HepG2 (cell line): ENCODE data around the gene ARFGAP3. TPM values are rescaled to one million over a fixed set of nuclear protein-coding genes. Genes with fewer than 3 reads are reported as not detected.

Experiments used
- ATAC-seq: fragments of 200-7000 bp; cut with Tn5 transposase; 3 replicates; pipeline ENCODE4 v1.9.1; 2020; ENCODE audit warnings: mild to moderate bottlenecking, moderate library complexity
- BruUV-seq: library from RNA; stranded (reverse); fragments of 400-500 nt; replicated peaks from 2 replicates; lab custom pipeline; 2021; lab: Mats Ljungman, UMichigan
- CTCF ChIA-PET: fragments of 300-600 bp; formaldehyde crosslinking; extraction: SDS; loops from one replicate; lab custom pipeline; 2021; ENCODE audit warnings: low total read pairs, inconsistent platforms, low intra/inter-chr PET ratio; lab: Yijun Ruan, JAX
- POLR2A ChIA-PET: fragments of 350-600 bp; sonication (Branson Sonifier 250); formaldehyde crosslinking; loops from one replicate; lab custom pipeline; 2020; ENCODE audit warnings: antibody characterized with exemption, inconsistent platforms; lab: Yijun Ruan, JAX
- DNase-seq: peaks from one replicate; pipeline ENCODE4 v3.0.0-alpha.2; 2015; ENCODE audit warnings: low spot score
- FAIRE-seq: peaks from 3 replicates; lab custom pipeline; 2011; peaks lifted over from hg19 to GRCh38; lab: Jason Lieb, UNC
- H2AFZ ChIP-seq: one replicate; pipeline ENCODE4 v1.6.1; 2011; ENCODE audit warnings: low read length, inconsistent platforms
- H3K27ac ChIP-seq: fragments of 300-600 bp; 3 replicates; pipeline ENCODE4 v1.8.0; 2011; ENCODE audit warnings: mixed run types, mild to moderate bottlenecking, mixed read lengths, low read length, inconsistent platforms; ENCODE audit not compliant: insufficient read depth; ENCODE audit errors: extremely low read length
- H3K27me3 ChIP-seq, 2 experiments: fragments of 200-600 bp in 1 of 2; 2 replicates in 1 of 2; 3 replicates in 1 of 2; pipeline versions ENCODE4 v1.6.0 to v1.8.0; 2011; ENCODE audit warnings: low read length in 2 of 2, mild to moderate bottlenecking in 2 of 2, moderate library complexity in 2 of 2, inconsistent platforms in 1 of 2; ENCODE audit not compliant: insufficient read depth in 2 of 2, control insufficient read depth in 1 of 2
- H3K36me3 ChIP-seq, 2 experiments: fragments of 200-600 bp in 1 of 2; replicated peaks in 1 of 2; 2 replicates in 1 of 2; 3 replicates in 1 of 2; pipeline versions ENCODE4 v1.5.1 to v1.8.0; 2011; ENCODE audit warnings: low read length in 2 of 2, inconsistent platforms in 1 of 2; ENCODE audit not compliant: insufficient read depth in 2 of 2, control insufficient read depth in 1 of 2
- H3K4me1 ChIP-seq: 2 replicates; pipeline ENCODE4 v1.5.1; 2012; ENCODE audit warnings: low read length, inconsistent platforms; ENCODE audit not compliant: insufficient read depth
- H3K4me2 ChIP-seq: 2 replicates; pipeline ENCODE4 v1.6.0; 2011; ENCODE audit warnings: low read depth, low read length, inconsistent platforms
- H3K4me3 ChIP-seq, 3 experiments: fragments of 200-600 bp in 1 of 3; sonication (generic), shearing (Covaris generic) in 1 of 3; replicated peaks in 1 of 3; 2 replicates each; pipeline ENCODE4 v1.5.1; 2011 to 2016; ENCODE audit warnings: low read length in 3 of 3, inconsistent platforms in 2 of 3, low read depth in 2 of 3, mild to moderate bottlenecking in 2 of 3, control low read depth in 1 of 3, mixed read lengths in 1 of 3; ENCODE audit not compliant: insufficient read depth in 1 of 3
- H3K79me2 ChIP-seq: one replicate; pipeline ENCODE4 v1.6.1; 2011; ENCODE audit warnings: low read length, inconsistent platforms; ENCODE audit not compliant: insufficient read depth
- H3K9ac ChIP-seq: 2 replicates; pipeline ENCODE4 v1.6.0; 2011; ENCODE audit warnings: mild to moderate bottlenecking, low read depth, low read length, inconsistent platforms; ENCODE audit not compliant: insufficient read depth
- H3K9me3 ChIP-seq: 2 replicates; pipeline ENCODE4 v1.5.1; 2012; ENCODE audit warnings: mild to moderate bottlenecking, low read length
- H4K20me1 ChIP-seq: 2 replicates; pipeline ENCODE4 v1.6.0; 2011; ENCODE audit warnings: inconsistent platforms, mild to moderate bottlenecking, low read length, moderate library complexity; ENCODE audit not compliant: insufficient read depth
- CTCF ChIP-seq: sonication (generic); formaldehyde crosslinking; IDR thresholded peaks from 2 replicates; pipeline ENCODE4 v1.5.0; 2020; ENCODE audit warnings: mild to moderate bottlenecking, missing genetic modification reagents, moderate library complexity
- FOXO4 ChIP-seq: sonication (generic); formaldehyde crosslinking; conservative IDR thresholded peaks from 2 replicates; pipeline ENCODE4 v1.8.1; 2023; ENCODE audit warnings: missing genetic modification reagents
- RBM22 ChIP-seq: fragments of 200-400 bp; formaldehyde crosslinking; optimal IDR thresholded peaks from 2 replicates; pipeline ENCODE3; 2017; ENCODE audit warnings: mild to moderate bottlenecking, low read length, moderate library complexity
- ZFP91 ChIP-seq: sonication (generic); formaldehyde crosslinking; IDR thresholded peaks from 2 replicates; pipeline ENCODE4 v1.9.0; 2022; ENCODE audit warnings: missing genetic modification reagents, mild to moderate bottlenecking, borderline replicate concordance
- ZNF18 ChIP-seq: sonication (generic); formaldehyde crosslinking; IDR thresholded peaks from 2 replicates; pipeline ENCODE4 v1.8.0; 2022; ENCODE audit warnings: mild to moderate bottlenecking, missing genetic modification reagents; ENCODE audit not compliant: insufficient replicate concordance
- ZNF362 ChIP-seq: sonication (generic); formaldehyde crosslinking; IDR thresholded peaks from 2 replicates; pipeline ENCODE4 v1.4.0; 2020; ENCODE audit warnings: missing genetic modification reagents, mild to moderate bottlenecking, borderline replicate concordance
- ZNF512 ChIP-seq: sonication (generic); formaldehyde crosslinking; IDR thresholded peaks from 2 replicates; pipeline ENCODE4 v1.4.0; 2020; ENCODE audit warnings: mild to moderate bottlenecking, missing genetic modification reagents
- ZNF547 ChIP-seq: sonication (generic); formaldehyde crosslinking; IDR thresholded peaks from 2 replicates; pipeline ENCODE4 v1.5.1; 2020; ENCODE audit warnings: mild to moderate bottlenecking, missing genetic modification reagents
- ZNF577 ChIP-seq: sonication (generic); formaldehyde crosslinking; IDR thresholded peaks from 2 replicates; pipeline ENCODE4 v1.4.0; 2020; ENCODE audit warnings: mild to moderate bottlenecking, low read depth, missing genetic modification reagents, borderline replicate concordance
- ZNF790 ChIP-seq: sonication (generic); formaldehyde crosslinking; IDR thresholded peaks from 2 replicates; pipeline ENCODE4 v1.8.0; 2022; ENCODE audit warnings: missing genetic modification reagents, mild to moderate bottlenecking, borderline replicate concordance
- ZSCAN9 ChIP-seq: IDR thresholded peaks from 2 replicates; pipeline ENCODE4 v1.6.1; 2016; ENCODE audit warnings: borderline replicate concordance
- WGBS: methylation state at CpG from one replicate; pipeline ENCODE4 v1.1.6; 2017; ENCODE audit warnings: low lambda C conversion rate; 5-methylcytosine and 5-hydroxymethylcytosine counted together
- in situ Hi-C: cut with HindIII; loops from 2 replicates; pipeline ENCODE4 v1.10.0; 2017; ENCODE audit warnings: low pct_unique_long_range_greater_than_20kb; ENCODE audit not compliant: extremely low pct_ligation_motif_present
- intact Hi-C: fragments of 100-400 bp; cut with micrococcal nuclease; formaldehyde crosslinking; loops from one replicate; pipeline ENCODE4 v1.10.0; 2022; ENCODE audit not compliant: unreplicated experiment
- polyA plus RNA-seq, 8 experiments: library from polyadenylated mRNA; depleted of rRNA in 3 of 8; stranded (reverse) in 7 of 8; unstranded in 1 of 8; fragments of >200 nt; fragmentation: Illumina TruSeq in 4 of 8; extraction: Trizol in 4 of 8; gene quantifications; 2 replicates each; pipeline versions ENCODE4 v1.2.1 to v1.2.3, GENCODE V29; 2011 to 2016; ENCODE audit warnings: low read depth in 4 of 8, missing spikeins in 1 of 8, mixed read lengths in 1 of 8; ENCODE audit not compliant: insufficient read depth in 1 of 8
- total RNA-seq, 5 experiments: library from RNA; depleted of rRNA; stranded (reverse); fragments of >200 nt; fragmentation: Illumina TruSeq; extraction: Trizol; gene quantifications; 2 replicates each; pipeline ENCODE4 v1.2.3, GENCODE V29; 2016; ENCODE audit warnings: low read depth in 1 of 5

ARFGAP3 gene
- total and polyA plus RNA-seq, 2 of the 13 experiments (the other 11 are each of a cell fraction or from before 2014, with no cell fraction given) = 41.7 to 61.6 TPM

GRCh38 chr22:42904050-42904449 lies 47.0 kb upstream of the ARFGAP3 start (continued):
- TF ChIP-seq ZNF362 (CRISPR knock-in tag) (no peak), RBM22 (peak; percentile 37), ZNF18 (CRISPR knock-in tag) (no peak)
- TF ChIP-seq, all 625 proteins: peak for 4

GRCh38 chr22:42902875-42903510 lies 45.9 kb upstream of the ARFGAP3 start:
- peaks cover 8% of the 10 kb centered on the region; the same call in 1 of the 2 replicates for H4K20me1 ChIP-seq
- no TSS peak for BruUV-seq
- ChIA-PET POLR2A (no interaction called here), CTCF (no interaction called here)
- H2AFZ ChIP-seq = no peak overlapping the region
- in situ Hi-C loops (no loop called here), intact Hi-C loops (no loop called here)
- H3K36me3 ChIP-seq = peaks cover 30 to 70% of the 10 kb centered on the region in 2 experiments
- H3K27me3 ChIP-seq = no peaks in the 10 kb centered on the region
- no peak for DNase-seq
- peaks cover 18% of the 10 kb centered on the region for H3K4me1 ChIP-seq
- peaks cover 56% of the 10 kb centered on the region for H3K79me2 ChIP-seq
- FAIRE-seq = no peak
- no peak overlapping the region for H3K27ac ChIP-seq
- H3K9me3 ChIP-seq = no peaks in the 10 kb centered on the region
- no peak overlapping the region for H3K9ac ChIP-seq
- H3K4me2 ChIP-seq = no peak overlapping the region
- H3K4me3 ChIP-seq = no peak overlapping the region
- peak; percentile 34; the same call in 2 of the 3 replicates for ATAC-seq
- 91% methylated on average over 13 of the region's 15 CpGs for WGBS
- TF ChIP-seq ZSCAN9 (CRISPR knock-in tag) = no peak
- peak; percentile 48 for TF ChIP-seq CTCF
- no peak for TF ChIP-seq ZNF547
- TF ChIP-seq ZNF790 (CRISPR knock-in tag) = no peak
- TF ChIP-seq ZNF512 (CRISPR knock-in tag) = no peak
- 0 out of 2 replicates have a peak, but pooled peaks have one; percentile 18 for TF ChIP-seq ZFP91 (CRISPR knock-in tag)
- no peak for TF ChIP-seq FOXO4 (CRISPR knock-in tag)
- TF ChIP-seq ZNF577 (CRISPR knock-in tag) = no peak
